AG20443 (cell line): ENCODE results near the gene SPECC1.
A peak's percentile ranks its signal among the peaks of the same experiment; 100 is the strongest.
"Not testable (repeated sequence)": the region's sequence is repeated elsewhere in the genome, so short reads cannot be mapped to it uniquely, and the experiment has no call there.

Experiments used
- DNase-seq: peaks from one replicate; pipeline ENCODE4 v3.0.0; 2012; ENCODE audit warnings: low spot score, mixed read lengths

SPECC1 gene

DNA sequence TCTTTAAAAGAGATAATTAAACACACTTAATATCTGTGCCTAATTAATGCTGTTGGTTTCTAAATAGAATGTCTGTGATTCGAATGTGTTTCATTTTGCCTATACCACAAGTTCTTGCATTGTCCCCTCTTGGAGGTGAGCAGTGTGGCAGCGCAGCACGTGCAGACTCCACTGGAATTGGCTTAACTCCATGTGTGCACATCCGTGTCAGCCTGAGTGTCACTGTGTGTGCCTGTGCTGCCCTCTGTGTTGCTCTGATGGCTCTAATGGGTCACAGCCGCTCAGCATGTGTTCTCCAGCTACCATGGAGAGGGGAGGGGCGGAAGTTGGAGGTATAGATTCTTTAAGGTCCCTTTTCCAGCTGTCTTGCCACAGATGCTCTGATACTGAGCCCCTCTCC is 226.6 kb downstream of the SPECC1 start:
- DNase-seq, result no peak

DNA sequence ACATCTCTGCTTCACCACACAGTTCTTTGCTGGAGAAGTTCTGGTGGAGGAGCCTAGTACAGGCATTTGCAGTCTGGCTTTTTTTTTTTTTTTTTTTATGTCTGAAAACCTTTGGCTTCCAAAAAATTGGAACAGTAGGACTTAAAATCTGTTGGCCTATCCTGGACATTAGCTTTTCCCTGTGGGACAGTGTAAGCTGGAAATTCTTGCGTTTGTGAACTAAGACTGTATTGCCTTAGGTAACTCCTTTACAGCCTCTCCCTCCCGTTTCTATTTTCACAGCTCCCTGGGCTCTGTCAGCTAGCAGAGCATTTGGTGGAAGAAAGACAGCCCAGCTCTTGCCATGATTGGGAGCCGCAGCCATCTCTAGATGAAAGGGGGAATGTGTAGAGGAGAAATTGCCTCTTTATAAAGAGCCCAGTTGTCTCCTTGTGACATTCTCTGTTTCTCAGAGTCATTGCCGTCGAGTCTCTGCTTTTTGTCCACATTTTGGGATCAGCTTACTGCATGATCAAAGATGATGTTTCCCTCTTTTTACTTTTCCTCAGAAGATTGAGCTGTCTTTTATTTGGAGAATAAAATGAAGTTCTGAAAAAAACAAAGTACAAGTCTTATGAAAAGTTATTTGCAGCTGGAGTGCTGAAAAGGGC is 227.5 kb downstream of the SPECC1 start:
- no peak for DNase-seq

DNA sequence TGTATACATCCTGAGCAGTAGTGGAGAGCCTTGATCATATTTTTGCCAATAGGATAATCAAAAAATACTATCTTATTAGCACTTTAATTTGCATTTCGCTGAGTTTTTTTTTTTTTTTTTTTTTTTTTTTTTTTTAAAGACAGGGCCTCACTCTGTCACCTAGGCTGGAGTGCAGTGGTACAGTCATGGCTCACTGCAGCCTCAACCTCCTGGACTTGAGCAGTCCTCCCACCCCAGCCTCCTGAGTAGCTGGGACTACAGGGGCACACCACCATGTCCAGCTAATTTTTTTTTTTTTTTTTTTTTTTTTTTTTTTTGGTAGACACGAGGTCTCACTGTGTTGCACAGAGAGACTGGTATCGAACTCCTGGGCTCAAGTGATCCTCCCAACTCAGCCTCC is 230.6 kb downstream of the SPECC1 start:
- not testable (repeated sequence) for DNase-seq

DNA sequence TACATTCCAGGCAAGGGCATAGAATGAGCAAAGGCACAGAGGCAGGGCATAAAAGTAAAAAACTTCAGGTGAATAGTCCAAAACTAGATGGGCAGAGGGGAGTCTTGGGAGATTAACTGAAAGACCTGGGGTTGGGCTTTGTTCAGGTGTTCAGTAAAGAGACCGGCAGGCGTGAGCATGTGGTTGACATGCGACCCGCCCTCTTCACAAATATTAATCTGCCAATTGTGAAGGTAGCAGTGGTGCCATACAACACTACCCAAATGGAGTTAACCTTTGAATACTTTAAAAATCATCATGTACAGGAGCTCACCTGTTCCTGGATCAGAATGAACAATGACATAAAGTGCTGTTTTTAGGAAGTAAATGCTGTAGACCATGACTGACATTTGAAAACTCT is 232.7 kb downstream of the SPECC1 start:
- DNase-seq, result no peak

DNA sequence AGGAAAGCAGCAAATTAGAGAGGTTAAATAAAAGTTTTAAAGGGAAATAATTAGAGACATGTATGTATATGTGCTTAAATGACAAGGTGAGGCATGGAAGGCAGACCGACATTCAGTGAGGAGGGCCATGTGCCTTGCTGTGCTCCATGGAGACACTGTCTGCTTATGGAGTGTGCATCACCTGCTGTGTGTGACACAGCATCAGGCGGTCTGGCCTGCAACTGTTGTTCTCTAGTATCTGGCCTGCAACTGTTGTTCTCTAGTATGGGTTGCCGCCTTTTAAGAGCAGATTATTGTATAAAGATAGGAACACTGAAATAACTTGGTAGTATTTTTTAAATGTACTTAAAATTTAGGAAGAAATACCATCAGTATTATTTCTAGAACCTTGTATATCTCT is 233.1 kb downstream of the SPECC1 start:
- DNase-seq, result no peak

DNA sequence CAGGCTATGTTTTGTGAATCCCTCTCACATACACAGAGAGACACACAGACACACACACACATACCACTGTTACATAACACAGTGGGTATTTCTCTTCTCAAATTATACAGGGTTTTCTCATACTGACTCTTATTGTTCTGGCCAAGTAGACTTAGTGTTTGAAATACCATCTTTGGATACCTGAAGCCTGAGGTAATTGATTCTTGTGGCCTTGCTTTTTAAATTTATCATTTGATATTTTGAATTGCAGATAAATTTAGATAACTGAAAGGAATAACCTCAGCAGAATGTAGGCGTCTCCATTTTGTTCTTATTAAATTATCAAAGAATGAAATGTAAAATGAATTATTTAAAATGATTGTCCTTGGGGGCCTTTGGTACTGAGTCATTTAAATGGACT is 234.4 kb downstream of the SPECC1 start:
- DNase-seq, result no peak

DNA sequence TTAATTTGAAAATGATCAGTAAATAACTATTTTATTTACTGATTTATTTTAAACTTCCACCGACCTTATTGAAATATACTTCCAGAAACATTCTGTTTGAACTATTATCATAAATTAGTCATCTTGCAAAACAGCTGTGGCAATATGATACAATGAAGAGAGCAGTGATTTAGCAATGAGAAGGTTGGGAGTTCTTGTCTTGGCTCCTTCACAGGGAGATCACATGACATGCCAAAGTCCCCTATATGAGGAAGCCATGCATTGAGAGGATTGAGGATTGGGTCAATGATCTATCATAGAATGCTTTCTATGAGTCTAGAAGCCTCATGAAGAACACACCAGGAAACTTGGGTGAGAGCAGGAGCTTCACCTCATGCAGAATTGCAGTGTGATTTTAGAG is 235.5 kb downstream of the SPECC1 start:
- DNase-seq, result no peak

DNA sequence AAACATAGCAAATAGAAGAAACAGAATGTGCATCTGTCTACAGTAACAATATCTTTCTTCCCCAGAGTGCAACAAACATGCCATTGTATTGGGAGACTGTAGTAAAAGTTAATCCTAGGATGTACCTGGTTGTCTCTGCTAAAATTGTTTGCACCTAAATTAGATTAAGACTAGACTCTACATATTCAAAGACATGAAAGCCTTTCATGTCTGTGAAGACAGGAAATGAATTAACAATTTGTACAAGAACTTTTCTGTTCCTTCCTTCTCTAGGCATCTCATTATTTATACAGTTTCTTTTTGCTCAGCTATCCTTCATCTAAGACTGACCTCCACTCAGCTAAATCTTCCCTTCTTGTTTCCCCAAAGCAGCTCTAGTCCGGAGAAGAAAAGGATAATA is 237.5 kb downstream of the SPECC1 start:
- DNase-seq, result no peak

DNA sequence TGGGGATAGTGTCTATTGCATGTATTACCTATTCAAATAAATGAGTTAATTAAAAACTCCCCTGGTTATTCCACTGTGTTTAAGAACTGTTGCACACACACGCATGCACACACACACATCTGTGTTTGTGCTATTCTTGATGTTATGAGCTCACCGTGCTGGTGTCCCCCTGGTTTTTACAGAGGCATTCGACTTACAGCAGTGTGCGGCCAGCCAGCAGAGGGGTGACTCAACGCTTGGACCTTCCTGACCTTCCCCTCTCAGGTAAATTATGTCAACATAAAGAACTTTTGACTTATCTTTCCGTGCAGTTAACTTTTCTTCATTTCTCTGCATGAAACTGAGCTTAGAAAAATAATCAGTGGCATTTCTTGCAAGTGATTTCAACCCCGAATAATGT is 244.2 kb downstream of the SPECC1 start:
- DNase-seq, result no peak

DNA sequence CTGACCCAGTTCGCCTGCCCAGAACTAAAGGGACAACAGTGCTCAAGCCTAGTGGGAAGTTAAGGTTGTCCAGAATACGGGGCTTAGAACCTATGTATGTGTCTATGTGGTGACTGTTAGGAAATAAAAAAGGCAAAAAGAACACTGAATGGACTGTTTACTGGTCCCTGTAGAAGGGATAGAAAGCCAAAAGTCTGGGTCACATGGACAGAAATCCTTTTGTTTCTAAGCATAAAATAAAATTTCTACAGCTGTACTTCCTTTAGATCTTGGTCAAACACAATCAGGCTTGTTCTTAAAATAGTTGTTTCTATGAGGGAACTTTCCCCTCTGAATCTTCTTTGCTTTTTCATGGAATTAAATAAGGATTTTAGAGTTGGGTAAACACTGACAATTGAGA is 245.4 kb downstream of the SPECC1 start:
- DNase-seq, result no peak

DNA sequence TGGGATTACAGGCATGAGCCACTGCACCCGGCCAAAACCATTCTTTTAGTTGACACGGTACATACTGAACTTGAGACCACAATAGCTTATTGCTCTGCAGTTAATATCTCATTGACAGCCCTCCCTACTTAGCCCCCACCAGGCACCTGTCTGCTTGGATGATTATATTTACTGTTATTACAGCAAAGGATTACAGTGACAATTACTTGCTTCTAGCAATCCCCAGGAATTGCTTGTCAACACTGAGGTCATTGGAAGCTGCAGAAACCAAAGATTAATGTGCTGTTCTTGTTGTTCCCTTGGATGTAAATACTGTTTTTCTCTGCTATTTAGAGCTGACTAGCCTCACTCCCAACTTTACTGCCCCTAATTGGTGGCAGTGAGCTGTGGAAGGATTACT is 247.0 kb downstream of the SPECC1 start:
- no peak for DNase-seq

DNA sequence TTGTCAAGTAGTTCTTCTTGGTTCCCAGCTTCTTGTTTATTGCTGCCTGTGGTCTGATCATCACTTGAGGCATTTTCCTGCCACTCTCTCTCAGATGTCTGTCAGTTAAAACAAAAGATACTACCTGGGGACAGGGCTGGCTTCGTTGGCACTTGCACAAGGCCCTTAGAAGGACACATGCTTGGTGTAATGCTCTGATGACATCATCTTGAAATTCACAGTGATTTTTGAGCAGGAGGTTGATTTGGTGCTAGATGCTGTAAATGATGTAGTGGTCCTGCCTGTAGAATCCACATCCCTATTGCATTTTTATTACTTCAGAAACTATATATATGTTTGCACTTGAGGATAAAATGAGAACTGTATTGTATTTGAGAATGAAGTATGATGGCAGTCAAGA is 247.8 kb downstream of the SPECC1 start:
- DNase-seq, result no peak

DNA sequence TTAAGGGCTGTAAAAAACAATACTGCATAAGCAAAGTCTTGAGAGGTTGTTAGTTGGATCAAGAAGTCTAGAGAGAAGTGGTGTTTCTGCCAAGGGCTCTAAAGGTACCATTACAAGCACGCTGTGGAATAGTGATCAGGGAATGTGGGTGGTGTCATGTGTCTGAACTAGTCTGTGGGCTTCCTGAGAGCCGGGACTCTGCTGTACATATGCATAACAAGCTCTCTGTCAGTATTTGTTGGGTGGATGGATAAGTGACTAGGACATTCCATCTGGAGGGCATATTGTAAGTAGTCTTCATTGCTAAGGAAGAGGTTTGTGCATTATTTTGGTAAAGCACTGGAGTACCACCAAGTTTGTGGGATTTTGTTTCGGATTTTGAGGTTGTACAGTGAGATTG is 248.6 kb downstream of the SPECC1 start:
- no peak for DNase-seq

DNA sequence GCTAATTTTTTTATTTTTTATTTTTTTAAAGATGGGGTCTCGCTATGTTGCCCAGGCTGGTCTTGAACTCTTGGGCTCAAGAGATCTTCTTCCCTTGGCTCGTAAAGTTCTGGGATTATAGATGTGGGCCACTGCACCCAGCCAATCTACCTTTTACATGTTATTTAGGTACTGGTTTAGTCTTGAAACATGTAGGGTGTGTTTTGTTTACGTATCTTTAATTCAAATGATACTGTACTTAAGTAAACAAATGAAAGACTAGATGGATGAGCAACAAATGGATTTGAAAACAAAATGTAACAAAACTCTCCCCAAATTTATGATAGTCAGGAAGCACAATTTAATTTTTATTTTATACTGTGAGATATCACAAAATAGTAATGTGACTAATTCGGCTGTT is 250.5 kb downstream of the SPECC1 start:
- DNase-seq, result no peak

DNA sequence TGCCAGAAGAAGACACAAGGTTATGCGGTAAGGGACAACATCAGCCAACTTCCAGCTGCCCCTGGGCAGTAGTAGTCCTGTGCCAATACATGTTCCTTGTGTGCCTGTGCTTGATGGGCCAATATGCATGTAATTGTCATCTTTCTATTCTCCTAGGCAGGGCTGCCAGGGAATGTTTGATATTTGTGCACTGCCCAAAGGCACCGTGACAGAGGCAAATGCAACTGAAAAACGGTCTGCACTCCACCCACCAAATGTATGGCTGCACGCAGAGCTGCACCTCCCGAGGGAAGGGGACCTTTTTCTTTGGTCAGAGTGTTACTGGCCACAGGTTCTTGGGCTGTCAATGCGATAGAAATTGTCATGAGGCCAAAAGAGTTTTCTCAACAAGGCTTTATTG is 251.1 kb downstream of the SPECC1 start:
- DNase-seq, result no peak

DNA sequence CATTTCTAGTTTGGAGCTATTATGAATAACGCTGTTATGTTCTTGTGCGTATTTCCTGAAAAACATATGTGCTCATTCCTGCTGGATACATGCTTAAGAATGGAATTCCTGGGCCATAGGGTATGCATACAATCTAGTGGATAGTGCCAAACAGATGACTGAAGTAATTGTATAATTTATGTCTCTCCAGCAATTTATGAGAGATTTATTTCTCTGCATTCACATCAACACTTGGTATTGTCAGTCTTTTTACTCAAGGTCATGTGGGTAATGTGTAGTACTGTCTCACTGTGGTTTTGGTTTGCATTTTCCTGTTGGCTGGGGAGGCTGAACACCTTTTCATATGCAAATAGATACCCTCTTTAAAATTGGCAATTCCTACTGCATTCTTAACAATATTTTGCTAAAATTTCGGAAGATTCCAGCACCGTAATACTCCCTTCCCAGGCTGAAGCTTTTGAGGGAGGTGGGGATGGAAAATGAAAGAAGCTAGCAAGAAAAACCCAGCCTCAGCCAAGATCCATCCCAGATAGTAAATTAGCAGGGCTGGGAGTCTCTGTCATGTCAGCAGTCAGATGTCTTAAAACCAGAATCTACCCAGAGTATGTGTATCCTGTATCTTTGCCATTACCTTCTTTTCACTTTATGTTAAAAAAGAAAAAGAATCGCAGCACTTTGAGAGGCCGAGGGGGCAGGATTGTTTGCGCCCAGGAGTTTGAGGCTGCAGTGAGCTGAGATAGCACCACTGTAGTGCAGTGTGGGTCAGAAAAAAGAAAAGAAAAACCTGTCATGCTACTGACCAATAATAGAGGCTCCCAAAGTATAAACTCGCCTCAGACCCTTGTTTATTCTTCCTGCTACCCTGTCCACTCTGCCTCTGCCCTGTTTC is 253.3 kb downstream of the SPECC1 start:
- DNase-seq, result no peak

DNA sequence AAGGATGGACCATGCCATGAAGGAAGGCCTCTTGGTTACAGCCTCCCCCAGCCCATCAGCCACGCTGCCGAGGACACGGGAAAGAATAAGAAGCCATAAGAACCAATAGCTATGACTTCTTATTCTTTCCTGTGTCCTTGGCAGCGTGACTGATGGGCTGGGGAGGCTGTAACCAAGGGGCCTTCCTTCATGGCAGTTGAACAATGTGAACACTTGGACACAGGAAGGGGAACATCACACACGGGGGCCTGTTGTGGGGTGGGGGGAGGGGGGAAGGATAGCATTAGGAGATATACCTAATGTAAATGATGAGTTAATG is 253.9 kb downstream of the SPECC1 start:
- not testable (repeated sequence) for DNase-seq

DNA sequence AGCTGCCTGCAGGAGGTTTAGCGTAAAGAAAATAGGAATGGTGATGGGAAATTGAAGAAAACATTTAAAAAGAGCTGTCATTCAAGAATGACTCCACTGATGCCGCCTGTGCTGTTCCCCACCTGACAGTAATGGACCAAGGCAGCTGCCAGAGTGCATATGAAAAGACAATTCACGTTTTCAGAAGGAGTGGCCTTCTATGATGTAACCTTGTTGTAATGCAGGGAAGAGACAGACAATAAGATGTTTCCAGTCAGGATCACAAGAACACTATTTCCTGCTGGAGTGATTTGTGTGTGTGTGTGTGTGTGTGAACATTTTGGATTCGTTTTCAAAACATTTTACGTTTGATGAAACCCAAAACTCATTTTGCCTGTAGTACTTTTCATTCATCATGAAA is 254.4 kb downstream of the SPECC1 start:
- DNase-seq, result peak; percentile 26

DNA sequence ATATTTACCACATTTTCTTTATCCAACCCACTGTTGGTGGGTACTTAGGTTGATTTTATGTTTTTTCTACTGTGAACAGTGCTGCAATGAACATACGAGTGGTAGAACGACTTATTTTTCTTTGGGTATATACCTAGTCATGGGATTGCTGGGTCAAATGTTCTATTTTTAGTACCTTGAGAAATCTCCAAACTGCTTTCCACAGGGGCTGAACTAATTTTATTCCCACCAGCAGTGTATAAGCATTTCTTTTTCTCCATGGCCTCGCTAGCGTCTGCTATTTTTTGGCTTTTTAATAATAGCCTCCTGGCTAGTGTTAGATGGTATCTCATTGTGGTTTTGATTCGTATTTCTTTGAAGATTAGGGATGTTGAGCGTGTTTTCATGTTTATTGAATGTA is 255.8 kb downstream of the SPECC1 start:
- no peak for DNase-seq

DNA sequence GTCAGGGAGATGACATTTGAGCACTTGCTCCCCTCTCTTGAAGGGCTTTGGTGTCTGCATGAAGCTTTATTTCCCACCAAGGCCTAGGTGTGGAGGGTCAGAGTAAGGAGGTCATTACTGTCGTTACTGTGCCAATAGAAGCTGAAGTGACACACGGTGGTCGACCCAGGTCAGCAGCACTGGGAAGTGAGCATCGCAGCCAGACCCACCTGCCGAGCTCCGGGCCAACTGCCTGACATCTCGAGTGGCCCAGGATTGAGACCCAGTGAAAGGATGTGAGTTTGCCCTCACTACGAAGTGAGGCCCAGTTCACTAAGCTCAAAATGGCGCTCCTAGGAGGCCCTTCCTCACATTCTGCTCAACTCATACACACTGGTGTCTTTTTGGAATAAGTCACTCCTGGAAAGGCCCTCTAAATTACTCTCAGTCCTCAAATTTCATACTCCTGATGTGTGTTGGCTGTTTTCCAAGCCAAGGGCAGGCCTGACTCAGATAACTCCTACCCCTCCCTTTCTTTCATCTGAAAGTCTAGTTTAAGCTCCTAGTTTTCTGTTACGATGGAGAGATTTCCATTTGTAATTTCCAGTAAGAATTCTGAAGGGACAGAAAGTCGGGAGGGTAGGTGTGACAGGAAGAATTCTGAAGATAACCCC is 257.8 kb downstream of the SPECC1 start:
- peak; percentile 26 for DNase-seq

DNA sequence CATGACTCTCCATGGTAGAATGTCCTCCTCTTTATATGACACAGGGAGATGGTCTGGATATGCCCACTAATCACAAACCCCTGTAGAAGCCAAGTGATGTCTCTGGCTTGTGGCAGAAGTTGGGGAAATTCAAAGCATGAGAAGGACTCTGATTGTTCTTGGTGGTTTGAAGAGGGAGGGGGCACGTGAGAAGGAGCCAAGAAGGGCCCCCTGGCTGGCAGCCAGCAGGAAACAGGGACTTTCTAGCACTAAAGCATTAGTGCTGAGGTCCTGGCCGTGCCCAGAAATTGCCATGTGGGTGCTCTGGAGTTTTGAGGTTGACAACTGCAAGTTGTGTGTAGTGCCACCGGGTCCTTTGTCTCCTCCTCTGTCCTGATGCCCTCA is 258.3 kb downstream of the SPECC1 start:
- no peak for DNase-seq

DNA sequence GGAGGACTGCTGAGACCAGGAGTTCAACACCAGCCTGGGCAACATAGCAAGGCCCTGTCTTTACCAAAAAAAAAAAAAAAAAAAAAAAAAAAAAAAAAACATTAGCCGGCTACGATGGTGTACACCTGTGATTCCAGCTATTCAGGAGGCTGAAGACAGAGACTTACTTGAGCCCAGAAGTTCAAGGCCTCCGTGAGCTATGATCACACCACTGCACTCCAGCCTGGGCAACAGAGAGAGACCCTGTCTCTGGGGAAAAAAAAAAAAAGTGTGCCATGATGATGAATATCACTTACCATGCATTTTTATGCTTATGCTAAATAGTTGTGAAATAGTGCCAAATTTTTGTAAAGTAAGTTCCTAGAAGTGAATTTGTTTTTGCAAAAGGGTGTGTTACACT is 261.2 kb downstream of the SPECC1 start:
- no peak for DNase-seq

DNA sequence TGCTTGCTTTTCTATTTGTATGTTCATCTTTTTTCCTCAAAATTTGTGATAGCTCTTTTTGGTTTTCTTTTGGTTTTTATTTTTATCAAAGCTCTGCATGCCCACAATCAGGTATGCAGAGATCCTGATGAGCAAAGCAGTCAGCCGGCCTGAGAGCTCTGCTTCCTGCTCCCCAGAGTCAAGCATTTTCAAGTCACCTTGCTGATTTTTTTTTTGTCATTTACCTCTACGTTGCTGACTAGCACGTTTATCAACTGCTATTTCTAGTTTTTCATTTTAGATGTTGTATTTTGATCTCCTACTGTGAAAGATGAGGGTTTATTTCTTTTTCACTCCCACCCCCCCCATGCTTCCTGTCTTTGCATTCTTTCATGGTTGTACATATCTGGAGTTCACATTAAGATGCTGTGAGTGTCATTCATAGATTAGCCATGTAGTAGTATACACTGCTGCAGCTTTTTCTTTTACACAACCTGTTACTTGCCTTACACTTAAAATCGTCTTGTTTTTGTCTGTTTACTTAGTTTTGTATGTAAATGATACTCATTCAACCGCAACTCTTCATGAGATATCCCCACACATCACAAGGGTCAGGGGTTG is 262.0 kb downstream of the SPECC1 start:
- no peak for DNase-seq
